GM21515 (cell line): Measurements from ENCODE around the gene SPRED1.
"Not testable (repeated sequence)": the region's sequence is repeated elsewhere in the genome, so short reads cannot be mapped to it uniquely, and the experiment has no call there.

ENCODE experiments used
- ATAC-seq: cut with Tn5 transposase; IDR thresholded peaks from one replicate; pipeline ENCODE4 v1.9.1; 2021; ENCODE audit not compliant: unreplicated experiment

SPRED1 gene

DNA sequence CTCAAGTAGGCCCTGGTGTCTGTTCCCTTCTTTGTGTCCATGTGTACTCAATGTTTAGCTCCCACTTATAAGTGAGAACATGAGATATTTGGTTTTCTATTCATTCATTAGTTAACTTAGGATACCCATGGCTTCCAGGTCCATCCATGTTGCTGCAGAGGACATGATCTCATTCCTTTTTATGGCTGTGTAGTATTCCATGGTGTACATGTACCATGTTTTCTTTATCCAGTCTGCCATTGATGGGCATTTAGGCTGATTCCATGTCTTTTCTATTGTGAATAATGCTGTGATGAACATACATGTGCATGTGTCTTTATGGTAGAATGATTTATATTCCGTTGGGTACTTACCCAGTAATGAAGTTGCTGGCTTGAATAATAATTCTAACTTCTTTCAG, 24.6 kb downstream of the SPRED1 start:
- not testable (repeated sequence) for ATAC-seq

DNA sequence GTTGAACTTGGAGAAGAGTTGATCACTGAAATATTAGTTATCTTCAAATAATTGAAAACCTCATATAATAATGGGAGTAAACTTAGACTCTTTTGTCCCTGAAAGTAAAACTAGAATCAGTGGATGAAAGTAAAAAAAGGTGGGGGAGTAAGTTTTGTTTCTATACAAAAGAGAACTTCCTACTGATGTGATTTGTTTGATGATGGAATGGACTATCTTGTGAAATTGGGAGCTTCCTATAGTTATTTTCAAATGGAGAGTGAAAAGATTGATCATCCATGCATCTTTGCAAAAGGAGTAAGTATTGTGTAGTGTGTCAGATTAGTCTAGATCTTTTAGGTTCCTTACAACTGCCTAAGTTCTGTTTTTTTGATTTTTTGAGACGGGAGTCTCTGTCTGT, 28.4 kb downstream of the SPRED1 start:
- ATAC-seq: no peak

DNA sequence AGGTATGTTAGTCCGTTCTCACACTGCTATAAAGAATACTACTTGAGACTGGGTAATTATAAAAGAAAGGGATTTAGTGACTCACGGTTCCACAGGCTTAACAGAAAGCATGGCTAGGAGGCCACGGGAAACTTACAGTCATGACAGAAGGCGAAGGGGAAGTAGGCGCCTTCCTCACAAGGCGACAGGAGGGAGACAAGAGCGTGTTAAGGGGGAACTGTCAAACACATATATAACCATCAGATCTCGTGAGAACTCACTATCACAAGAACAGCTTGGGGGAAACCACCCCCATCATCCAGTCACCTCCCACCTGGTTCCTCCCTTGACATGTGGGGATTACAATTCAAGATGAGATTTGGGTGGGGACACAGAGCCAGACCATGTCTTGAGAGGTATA, 30.4 kb downstream of the SPRED1 start:
- ATAC-seq: no peak

DNA sequence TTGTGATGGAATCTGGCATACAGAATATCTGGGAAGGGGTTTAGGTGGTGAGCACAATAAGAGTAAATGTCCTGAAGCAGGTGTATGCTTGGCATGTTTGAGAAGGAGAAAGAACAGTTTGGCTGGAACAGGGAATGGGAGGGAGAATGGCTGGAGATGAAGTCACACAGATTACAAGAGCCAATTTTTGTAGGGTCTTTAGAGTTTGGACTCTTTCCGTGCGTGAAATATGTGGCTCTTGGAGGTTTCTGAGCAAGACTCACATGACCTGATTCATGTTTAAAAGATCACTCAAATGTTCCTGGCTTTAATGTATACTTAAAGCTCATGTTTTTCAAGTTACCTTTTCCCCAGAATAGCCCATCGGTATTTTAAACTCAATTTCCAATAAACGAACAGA, 32.8 kb downstream of the SPRED1 start:
- ATAC-seq: no peak

DNA sequence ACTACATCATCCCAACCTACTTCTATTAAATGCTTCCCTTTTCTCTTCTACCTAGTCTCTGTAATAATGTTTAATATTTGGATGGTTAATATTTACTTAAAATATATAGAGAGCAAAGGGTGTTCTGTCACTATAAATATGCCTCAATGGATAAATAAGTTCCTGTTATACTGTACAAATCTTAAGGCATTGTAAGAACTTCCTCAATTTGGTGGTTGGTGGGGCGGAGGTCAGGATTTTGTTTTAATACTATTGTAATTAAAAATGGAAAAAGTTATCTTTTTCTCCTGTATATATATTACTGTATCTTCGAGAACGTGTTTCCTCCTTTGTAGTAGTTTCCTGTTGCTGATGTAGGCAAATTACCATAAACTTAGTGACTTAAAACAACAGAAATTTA, 41.5 kb downstream of the SPRED1 start:
- ATAC-seq: no peak

DNA sequence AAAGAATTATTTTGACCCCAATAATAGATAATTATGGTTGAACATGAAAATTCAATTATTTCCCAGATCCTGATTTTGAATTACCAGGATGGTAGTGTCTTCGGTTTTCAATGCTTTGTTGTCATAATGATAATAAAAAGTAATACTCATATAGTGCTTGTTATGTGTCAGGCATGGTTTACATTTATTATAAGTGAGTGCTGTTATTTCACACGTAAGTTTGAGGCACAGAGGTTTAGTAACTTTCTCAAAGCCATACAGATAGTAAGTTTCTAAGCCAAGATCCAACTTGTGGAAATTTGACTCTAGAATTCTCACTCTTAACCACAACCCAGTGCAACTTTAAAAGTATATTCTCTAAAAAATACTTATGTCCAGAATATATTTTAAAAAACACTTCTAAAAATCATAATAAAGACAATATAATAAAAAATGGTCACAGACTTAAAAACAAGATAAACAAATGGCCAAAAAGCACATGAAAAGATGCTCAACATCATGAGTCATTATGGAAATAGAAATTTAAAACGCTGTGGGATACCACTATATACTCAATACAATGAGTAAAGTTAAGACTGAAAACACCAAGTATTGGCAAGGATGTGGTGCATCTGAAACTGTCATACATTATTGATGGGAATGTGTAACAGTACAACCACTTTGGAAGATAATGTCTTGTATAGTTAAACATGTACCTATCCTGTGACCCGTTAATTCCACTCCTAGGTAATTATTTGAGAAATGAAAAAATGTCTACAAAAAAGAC, 45.2 kb downstream of the SPRED1 start:
- no peak for ATAC-seq

DNA sequence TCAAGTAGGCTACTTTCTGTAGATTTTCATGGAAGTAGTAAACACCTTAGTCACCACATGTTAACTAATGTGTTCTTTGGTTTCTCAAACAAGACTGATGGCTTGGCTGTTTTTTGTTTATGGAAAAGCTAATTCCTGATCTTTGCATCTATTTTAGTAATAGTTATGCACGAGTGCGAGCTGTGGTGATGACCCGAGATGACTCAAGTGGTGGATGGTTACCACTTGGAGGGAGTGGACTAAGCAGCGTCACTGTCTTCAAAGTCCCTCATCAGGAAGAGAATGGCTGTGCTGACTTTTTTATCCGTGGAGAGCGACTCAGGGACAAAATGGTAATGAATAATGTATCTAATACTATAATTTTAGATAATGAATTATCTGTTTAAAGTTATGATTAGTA, 46.6 kb downstream of the SPRED1 start:
- no peak for ATAC-seq

DNA sequence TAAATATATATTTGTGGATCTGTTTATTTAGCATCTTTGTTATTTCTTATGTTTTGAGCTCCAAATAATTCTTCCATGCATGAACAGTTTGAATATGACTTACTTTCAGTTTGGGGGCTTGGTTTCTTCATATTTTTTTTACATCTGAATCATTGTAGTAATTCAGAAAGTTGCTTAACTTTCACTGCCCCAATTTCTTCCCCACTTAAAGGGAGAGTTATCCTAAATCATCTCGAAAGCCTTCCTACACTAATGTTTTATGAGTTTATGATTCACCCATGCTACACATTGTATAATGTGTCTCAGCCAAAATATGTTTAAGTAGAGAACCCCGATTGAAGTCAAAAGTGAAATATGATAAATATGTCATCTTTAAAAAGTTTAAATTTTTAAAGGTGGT, 47.8 kb downstream of the SPRED1 start:
- ATAC-seq: no peak

DNA sequence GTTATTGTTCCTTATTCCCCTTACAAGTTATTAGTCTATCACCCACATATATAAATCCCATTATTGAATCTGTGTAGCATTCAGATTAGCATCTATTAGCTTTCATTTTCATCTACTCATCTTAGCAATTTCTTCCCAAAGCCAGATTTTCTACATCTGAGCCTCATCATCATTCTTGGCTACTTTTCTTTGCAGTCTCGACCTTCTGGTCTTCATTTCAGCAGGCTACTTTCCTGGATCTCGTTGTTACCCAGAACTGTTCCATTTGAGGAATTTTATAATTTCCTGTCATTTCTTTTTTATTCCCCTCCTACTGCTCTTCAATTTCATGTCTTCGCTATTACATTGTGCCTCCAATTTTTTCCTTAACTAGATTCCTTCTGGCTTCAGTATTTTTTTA, 51.8 kb downstream of the SPRED1 start:
- ATAC-seq: no peak

DNA sequence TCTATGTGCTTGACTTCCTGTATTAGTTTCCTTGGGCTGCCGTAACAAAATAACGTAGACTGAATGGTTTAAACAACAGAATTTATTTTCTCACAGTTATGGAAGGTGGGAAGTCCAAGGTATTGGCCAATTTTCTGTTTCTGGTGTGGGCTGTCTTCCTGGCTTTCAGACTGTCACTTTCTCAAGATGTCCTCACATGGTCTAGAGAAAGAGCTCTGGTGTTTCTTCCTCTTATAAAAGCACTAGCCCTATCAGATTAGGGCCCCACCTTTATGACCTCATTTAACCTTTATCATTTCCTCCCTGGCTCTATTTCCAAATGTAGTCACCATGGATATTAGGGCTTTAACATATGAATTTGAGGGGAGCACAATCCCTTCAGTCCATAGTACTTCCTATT, 54.6 kb downstream of the SPRED1 start:
- ATAC-seq: no peak

DNA sequence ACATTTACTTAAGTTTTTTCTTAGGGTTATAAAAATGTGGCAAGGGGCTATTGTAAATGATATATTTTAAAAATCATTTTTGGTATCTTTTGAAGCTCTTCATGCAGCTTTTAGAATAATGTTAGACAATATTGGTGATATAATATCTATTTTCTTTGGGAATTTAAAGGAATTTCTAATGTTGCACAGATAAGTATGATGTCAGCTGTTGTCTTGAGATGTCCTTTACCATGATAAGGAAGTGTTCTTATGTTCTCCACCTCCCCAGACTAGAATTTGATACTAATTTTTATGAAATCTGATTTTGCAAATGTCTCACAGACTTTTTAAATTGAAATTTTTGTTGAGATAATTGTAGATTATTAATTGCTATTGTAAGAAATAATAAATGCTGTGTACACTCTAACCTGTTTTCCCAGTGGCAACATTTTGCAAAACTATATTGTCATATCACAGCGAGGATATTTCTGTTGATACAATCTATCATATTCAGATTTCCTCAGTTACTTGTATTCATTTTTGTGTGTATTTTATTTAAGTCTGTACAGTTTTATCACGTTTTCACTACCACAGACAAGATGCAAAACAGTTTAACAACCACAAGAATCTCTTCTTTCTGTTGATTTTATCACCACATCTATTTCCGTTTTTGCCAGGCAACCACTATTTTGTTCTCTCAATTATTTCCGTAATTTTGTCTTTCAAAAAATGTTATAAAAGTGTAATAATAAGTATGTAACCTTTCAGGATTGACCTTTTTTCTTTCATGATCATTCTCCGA, 55.4 kb downstream of the SPRED1 start:
- ATAC-seq: no peak

DNA sequence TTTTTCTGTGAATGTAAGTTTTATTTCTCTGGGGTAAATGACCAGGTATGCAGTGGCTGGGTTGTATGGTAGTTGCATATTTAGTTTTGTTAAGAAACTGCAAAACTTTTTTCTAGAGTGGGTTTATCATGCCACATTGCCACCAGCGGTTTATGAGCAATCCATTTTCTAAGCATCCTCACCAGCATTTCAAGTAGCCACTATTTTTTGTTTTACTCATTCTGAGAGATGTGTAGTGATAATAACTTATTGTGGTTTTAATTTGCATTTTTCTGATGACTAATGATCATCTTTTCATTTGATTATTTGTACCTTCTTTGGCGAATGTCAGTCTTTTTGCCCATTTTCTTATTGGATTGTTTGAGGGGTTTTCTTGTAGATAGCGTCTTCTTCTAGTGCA, 56.2 kb downstream of the SPRED1 start:
- ATAC-seq: no peak

DNA sequence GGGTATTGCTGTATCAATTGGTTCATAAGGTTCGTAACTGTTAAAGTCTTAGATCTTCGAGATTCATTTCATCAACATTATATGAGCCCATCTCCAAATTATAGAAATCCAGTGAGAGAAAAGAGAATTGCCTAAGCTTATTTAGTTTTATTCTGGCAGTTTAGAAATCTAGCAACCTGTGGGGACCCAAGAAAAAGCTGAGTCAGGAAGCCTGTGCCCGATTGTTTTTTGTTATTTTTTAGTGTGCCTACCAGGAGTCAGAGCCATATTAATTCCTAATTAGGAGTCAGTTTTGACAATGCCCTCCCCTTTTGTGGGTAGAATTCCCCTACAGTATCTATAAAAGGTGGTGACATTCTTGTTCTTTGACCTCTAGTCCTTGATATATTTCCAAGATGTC, 59.6 kb downstream of the SPRED1 start:
- ATAC-seq: no peak

DNA sequence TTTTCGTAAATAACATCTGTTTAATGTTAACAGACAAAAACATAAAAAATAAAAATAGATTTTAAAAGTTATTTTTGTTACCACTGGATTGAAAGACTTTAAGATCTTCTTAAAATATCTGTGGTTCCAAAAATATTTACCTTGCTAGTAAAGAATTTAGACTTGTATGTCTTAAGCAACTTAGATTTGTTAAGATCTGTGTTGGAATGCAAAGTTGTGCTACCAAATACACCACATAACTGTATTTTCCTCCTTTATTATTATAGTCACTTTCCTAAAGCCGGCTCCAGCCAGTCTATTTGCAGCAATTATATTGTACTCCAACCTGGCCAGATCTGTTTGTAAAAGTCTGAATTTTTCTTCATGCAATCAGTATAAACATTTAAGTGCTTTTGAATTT, 63.7 kb downstream of the SPRED1 start:
- no peak for ATAC-seq

DNA sequence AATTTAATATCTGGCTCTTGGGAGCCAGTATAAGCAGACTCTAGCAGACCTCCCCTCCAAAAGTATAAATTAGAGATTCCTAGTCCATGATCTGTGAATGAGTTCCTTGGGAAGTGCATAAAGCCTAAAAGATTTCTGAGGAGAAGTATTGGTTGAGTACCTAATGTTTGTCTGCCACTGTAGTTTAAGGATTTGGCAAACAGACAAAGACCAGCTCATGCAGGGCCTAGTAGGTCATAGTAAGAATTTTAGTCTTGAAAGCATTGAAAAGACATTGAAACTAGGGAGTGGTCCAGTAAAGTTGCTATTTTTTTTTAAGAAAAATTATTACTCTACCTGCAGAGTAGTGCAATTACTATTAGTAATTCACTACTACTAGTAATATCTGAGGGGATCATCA, 67.5 kb downstream of the SPRED1 start:
- ATAC-seq: no peak

DNA sequence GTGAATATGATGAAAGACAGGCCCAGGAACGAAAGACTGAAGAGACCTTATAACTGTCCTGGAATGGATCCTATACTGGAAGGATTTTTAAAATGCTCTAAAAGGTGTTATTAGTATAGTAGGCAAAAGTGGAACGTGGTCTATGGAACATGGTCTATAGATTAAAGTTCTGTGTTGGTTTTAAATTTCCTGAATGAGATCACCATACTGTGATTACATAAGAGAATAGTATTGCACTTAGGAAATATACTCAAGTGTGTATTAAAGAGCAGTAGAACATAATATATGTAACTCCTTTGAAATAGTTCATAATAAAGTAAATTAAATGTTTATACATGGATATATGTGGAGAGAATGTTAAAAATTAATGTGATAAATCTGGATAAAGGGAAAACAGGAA, 68.2 kb downstream of the SPRED1 start:
- ATAC-seq: no peak

DNA sequence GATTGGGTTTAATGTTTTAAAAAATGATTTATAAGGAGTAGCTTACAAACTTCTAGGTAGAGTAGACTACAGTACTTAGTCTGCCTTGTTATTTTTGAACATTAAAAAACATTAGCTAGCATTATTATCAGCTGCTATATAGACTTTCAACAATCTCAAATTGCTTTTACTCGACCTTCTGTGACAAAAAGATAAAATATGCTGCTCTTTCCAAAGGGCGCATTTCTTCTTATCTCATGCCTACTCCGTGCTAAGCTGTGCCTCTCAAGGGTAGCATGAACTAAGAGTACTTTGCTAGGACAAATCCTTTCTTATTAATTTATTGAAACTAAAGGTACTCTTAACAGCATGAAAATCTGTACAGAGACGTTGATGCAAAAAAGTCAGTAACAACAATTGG, 71.3 kb downstream of the SPRED1 start:
- ATAC-seq: no peak

DNA sequence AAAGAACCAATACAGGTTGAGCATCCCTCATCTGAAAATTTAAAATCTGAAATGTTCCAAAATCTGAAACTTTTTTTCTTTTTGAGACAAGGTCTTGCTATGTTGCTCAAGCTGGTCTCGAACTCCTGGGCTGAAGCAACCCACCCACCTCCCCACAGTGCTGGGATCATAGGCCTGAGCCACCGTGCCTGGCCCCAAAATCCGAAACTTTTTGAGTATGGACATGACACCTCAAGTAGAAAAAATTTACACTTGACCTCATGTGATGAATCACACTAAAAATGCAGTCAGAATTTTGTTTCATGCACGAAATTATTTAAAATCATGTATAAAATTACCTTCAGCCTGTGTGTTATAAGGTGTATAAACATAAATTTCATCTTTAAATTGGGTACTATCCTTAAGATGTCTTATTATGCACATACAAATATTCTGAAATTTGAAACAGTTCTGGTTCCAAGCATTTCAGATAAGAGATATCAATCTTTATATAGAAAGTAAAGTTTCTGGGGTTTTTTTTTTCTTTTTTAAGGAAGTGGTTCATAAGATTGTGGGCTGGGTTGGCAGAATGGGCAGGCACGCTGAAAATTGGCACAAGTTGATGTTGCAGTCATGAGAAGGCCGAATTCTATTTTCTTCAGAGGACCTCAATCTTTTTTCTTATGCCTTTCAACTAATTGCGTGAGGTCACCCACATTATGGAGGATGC, 72.5 kb downstream of the SPRED1 start:
- no peak for ATAC-seq

DNA sequence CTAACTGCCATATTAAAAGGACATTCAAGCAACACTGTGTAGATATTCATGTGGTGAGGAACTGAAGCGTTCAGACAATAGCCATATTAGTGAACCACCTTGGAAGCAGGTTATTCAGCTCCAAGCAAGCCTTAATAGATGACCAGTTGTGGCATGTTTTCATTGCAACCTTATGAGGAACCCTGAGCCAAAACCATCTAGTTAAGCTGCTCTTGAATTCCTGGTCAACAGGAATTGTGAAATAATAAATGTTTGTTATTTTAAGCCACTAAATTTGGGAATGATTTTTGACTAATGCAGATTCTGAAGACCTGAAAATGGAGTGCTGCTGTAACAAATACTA, 73.0 kb downstream of the SPRED1 start:
- ATAC-seq: no peak

DNA sequence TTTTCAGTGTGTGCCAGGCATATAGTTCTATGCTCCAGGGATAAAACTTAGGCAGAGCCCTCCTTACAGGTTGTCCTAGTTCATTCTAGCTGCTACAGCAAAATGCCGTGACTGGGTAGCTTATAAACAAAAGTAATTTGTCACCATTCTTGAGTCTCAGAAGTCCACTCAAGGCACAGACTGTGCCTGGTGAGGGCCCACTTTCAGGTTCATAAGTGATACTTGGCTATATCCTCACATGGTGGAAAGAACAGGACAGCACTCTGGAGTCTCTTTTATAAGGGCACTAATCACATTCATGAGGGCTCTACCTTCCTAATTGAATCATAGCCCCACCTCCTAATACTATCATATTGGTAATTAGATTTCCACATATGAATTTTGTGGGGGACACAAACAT, 80.1 kb downstream of the SPRED1 start:
- no peak for ATAC-seq

DNA sequence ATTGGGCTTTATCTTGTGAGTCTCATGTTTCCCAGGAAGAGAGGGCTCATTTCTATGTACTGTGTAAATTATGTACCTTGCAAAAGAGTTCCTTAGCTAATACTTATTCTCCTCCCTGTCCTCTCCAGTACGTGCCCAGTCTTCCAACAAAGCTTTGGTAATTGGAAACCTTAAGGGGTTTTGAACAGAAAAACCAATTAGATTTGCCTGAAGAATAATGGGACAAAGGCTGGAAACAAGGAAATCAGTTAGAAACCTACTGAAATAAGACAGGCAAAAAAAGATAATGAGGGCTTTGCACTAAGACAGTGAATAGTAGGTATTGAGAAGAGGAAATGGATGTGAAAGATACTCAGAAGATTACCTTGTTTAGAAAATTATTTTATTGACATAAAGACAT, 82.5 kb downstream of the SPRED1 start:
- ATAC-seq: no peak

DNA sequence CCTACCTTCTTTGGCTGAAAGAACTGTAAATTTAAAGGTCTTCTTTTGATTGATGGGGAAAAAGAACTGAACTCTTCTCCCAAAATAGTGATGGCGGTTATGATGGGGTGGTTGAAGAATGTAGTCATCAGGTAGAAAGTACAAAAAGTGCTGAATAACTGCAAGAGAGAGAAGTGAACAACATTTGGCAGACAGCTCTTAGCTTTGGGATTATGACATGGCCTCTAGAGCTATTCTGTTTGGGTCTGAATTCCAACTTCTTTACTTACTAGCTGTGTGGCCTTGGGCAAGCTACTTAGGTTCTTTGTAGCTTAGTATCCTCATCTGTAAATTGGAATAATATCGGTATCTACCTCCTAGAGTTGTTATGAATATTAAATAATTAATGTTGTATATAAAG, 91.7 kb downstream of the SPRED1 start:
- no peak for ATAC-seq
